GM21367 (cell line): ENCODE measurements around the gene CCSER1.
"Not testable (repeated sequence)": the region's sequence is repeated elsewhere in the genome, so short reads cannot be mapped to it uniquely, and the experiment has no call there.

ENCODE experiments used
- ATAC-seq: cut with Tn5 transposase; IDR thresholded peaks from one replicate; pipeline ENCODE4 v1.9.1; 2021; ENCODE audit not compliant: unreplicated experiment

CCSER1 gene

GRCh38 chr4:91226867-91227266 lies 1099.7 kb downstream of the CCSER1 start:
- ATAC-seq, result no peak

DNA sequence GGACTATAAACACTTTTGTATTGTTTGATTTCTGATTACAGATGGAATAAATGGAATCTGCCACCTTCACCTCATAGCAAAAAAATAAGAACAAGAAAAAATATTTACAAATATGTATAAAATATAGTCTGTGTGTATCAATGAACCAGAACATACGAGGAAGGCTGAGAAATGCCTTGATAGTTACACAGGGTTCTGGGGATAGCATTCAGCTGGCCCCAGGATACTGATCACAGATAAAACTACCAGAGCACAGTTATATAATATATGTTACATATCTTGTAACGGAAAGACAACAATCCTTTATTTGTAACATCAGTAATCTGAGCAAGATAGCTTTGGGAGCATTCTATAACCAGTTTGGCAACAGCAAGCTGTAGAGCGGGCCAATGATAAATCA lies 1101.5 kb downstream of the CCSER1 start:
- ATAC-seq, result no peak

DNA sequence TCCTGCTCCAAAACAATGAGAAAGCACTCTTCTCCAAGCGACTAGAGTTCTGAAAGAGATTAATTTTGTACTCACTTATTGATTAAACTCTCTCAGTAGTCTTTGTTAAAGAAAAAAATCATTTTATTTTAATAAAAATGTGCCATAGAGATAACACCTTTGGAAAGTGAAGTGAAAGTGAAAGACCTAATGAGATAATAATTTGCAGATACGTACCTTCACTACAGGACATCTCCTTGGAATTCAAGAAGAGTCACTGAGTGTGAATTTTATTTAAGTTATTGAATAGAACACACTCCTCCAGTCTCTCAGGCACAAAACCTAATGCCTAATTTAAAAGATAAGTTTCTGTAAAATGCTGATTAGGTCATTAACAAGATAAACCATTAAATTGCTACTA lies 1106.0 kb downstream of the CCSER1 start:
- ATAC-seq, result no peak

DNA sequence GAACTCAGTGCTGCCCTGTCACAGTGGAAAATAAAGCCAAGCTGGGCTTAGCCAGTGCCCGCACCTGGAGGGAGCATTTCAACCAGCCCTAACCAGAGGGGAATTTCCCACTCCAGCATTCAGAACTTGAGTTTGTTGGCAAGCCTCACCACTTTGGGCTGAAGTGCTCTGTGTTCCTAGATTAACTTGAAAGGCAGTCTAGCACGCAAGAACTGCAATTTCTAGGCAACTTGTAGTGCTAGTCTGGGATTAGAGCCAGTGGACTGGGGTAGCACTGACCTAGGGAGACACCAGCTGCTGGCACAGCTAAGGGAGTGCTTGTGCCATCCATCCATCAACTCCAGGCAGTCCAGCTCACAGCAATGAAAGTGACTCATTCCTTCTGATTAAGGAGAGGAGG lies 1115.9 kb downstream of the CCSER1 start:
- ATAC-seq, result no peak

GRCh38 chr4:91256043-91256442 lies 1128.8 kb downstream of the CCSER1 start:
- no peak for ATAC-seq

- ATAC-seq, result no peak
Measured at GRCh38 chr4:91256751-91257150, 1129.6 kb downstream of the CCSER1 start.

DNA sequence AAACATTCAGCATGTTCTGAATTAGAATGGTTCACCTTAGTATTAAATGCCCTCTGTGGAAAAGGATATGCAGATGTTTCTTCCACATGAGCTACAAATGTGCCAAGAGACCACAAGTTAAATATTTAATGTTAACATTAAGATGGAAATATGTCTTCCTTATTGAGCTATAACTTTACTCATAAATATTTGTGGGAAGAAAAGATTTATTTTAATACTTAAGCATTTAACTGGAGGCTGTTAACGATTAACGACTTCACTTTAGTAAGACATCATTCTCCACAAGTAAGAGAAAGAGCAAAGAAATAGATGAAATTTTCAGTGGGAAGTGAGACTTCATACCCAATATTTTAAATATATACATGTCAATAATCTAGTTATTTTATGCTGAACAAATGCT lies 1130.5 kb downstream of the CCSER1 start:
- ATAC-seq, result no peak

DNA sequence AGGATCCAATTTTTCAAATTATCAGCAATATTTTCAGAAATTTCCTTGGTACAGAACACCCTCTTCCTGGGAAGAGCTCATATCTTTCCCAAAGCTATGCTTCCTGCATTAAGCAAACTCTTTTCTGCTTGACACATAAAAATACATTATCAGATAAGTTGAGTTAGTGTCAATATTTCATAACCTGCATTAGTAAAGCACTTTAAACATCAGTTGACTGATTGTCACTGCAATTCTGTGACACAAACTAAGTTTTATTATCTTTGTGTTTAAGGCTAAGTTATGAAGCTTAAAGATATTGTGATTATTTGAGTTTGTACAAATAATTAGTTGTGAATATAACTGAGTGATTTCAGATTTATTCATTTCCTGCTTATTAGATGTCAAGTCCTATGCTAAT lies 1131.1 kb downstream of the CCSER1 start:
- ATAC-seq, result no peak

GRCh38 chr4:91267543-91267942 lies 1140.3 kb downstream of the CCSER1 start:
- ATAC-seq, result no peak

GRCh38 chr4:91268481-91268880 lies 1141.3 kb downstream of the CCSER1 start:
- not testable (repeated sequence) for ATAC-seq

- ATAC-seq, result no peak
Measured at GRCh38 chr4:91268913-91269312, 1141.7 kb downstream of the CCSER1 start.

- no peak for ATAC-seq
Measured at GRCh38 chr4:91279899-91280298, 1152.7 kb downstream of the CCSER1 start.

GRCh38 chr4:91280551-91281290 lies 1153.5 kb downstream of the CCSER1 start:
- no peak for ATAC-seq

GRCh38 chr4:91282217-91282616 lies 1155.0 kb downstream of the CCSER1 start:
- ATAC-seq, result no peak

DNA sequence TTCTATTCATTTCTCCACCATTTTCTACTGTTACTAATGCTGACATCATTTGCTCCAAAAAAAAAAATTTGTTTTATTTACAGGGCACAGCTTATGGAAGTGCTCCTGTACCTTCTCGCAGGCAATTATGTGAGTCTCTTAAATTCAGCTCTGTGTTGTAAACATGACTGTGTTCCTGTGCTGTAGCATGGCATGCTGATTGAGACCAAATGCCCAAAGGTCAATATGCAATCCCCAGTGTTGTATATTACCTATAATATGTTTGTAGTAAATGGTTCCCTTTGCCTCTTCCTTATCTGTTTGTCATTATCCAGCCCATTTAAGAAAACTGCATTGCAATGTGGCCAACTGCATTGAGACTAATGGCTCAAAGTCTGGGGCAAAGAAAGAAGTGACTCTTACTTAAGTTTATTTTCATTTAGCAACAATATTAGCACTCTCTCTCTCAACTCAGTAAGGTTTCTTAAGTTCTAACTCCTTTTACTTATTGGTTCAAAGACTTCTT lies 1156.6 kb downstream of the CCSER1 start:
- no peak for ATAC-seq

DNA sequence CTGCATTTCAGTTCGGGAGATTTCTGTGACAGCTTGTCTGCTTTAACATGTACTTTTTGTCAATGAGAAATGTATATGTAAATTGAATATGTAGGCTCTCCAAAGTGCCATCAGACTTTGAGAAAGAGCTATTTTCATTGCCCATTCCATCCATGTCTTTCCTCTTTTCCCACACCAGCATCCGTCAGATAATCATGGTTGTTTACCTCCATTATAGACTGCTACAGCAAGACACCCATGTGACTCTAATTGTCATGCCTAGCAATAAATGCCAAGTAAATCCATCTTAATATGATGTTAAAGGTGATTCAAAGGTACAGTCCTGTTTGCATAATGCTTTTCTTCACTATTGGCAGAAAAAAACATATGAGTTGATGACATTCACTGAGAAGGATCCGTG lies 1157.3 kb downstream of the CCSER1 start:
- no peak for ATAC-seq

DNA sequence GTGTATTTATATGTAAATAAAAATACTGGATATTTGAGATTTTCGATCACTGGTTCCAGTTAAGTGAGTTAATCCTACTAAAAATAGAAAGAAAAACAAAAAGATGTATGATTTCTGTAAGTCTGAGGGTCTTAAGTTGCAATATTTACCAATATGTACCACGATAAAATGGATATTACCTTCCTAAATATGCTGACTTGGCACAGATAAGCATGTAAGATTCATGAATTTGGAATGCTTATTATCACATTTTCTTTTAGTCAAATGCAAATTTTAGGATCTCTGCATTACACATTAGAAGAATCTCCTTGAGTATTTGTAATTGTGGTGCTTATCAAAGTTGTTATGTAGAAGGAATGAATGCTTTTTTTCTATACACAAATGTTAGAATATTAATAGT lies 1158.3 kb downstream of the CCSER1 start:
- ATAC-seq, result no peak

DNA sequence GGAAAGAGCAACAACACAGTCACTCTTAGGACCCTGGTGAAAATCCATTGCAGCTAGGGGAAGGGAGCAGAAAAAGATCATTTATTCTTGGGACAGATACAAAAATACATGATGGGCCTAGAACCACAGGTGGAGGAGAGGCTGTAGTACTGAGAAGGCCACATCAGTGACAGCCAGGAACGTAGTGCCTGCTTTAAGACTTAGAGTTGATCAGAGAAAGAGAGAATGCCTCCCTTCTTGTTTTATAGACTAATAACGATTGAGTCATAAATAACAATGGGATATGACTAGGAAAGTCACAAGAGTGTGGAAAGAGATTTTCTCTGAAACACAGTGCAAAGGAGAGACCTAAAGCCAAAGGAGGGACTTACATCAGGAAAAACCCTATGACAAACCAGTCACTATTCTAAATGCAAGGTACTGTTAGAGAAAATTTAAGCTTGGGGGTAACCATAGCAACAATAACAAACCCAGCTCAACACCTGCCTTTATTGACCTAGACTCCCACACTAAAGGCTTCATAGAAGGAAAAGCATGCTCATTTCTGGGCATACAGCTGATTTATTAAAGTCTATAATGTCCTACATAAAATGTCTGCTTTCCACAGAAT lies 1161.6 kb downstream of the CCSER1 start:
- ATAC-seq, result no peak

GRCh38 chr4:91298156-91298700 lies 1171.0 kb downstream of the CCSER1 start:
- ATAC-seq, result no peak

DNA sequence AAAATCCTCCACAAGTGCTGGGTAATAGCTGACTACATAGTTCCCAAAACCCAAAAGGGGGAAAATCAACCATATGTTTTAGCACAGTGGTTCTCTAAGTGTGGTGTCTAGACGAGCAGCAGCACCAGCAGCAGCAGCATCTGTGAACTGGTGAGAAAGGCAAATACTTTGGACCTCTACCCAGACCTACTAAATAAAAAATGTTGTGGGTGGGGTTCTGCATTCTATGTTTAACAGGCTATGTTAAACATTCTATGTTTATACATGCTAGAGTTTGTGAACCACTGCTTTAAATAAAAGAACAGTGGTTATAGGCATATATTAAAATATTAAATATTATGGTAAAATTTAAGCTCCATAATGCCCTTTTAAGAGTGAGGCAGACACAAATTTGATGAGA lies 1171.6 kb downstream of the CCSER1 start:
- no peak for ATAC-seq

GRCh38 chr4:91302120-91302519 lies 1174.9 kb downstream of the CCSER1 start:
- no peak for ATAC-seq

GRCh38 chr4:91304292-91304691 lies 1177.1 kb downstream of the CCSER1 start:
- no peak for ATAC-seq
